Adrenal gland (tissue), 12 donors: ENCODE results near the gene LRRK1. TPM values are rescaled to one million over a fixed set of nuclear protein-coding genes. Genes with fewer than 3 reads are reported as not detected.

Source experiments
- DNase-seq, 7 donors: peaks; one replicate each; pipeline ENCODE4 v3.0.0-alpha.2; 2019 to 2020
- H3K27ac ChIP-seq, 5 donors: fragments of 200-600 bp; sonication (generic) in 4 of 5; 1 replicate in 3 of 5; 2 replicates in 2 of 5; pipeline versions ENCODE4 v1.5.1 to v1.8.0; 2016 to 2020; ENCODE audit warnings: mild to moderate bottlenecking in 1 of 5
- H3K27me3 ChIP-seq: fragments of 200-600 bp; 2 replicates; pipeline ENCODE4 v1.8.0; 2021
- H3K36me3 ChIP-seq, 2 donors: fragments of 200-600 bp; replicated peaks in 1 of 2; 1 replicate in 1 of 2; 2 replicates in 1 of 2; pipeline versions ENCODE4 v1.5.1 to v1.8.0; 2018 to 2022
- H3K4me1 ChIP-seq, 2 donors: fragments of 200-600 bp; replicated peaks in 1 of 2; 1 replicate in 1 of 2; 2 replicates in 1 of 2; pipeline versions ENCODE4 v1.5.1 to v1.8.0; 2018 to 2021
- H3K4me3 ChIP-seq, 4 donors: fragments of 200-600 bp; sonication (generic) in 3 of 4; one replicate each; pipeline ENCODE4 v1.5.1; 2016 to 2018
- H3K9me3 ChIP-seq, 3 donors: fragments of 200-600 bp; sonication (generic) in 1 of 3; replicated peaks in 1 of 3; 1 replicate in 2 of 3; 2 replicates in 1 of 3; pipeline versions ENCODE4 v1.5.1 to v1.8.0; 2016 to 2021
- CTCF ChIP-seq, 6 experiments: fragments of 450-650 bp in 4 of 6; fragments of 200-600 bp in 2 of 6; sonication (generic) in 1 of 6; IDR thresholded peaks; 1 replicate in 5 of 6; 2 replicates in 1 of 6; pipeline versions ENCODE4 v1.5.1 to v1.8.0; 2016 to 2021; ENCODE audit warnings: antibody characterized with exemption in 6 of 6, mild to moderate bottlenecking in 2 of 6, moderate library complexity in 1 of 6
- POLR2A ChIP-seq, 2 donors: fragments of 450-650 bp; IDR thresholded peaks; one replicate each; pipeline ENCODE4 v1.6.1; 2017; ENCODE audit warnings: antibody characterized with exemption in 2 of 2, mild to moderate bottlenecking in 2 of 2, moderate library complexity in 1 of 2
- WGBS, 4 donors: extraction: QIAGEN DNeasy Blood & Tissue Kit in 2 of 4; methylation state at CpG; one replicate each; pipeline versions ENCODE4 v1.1.5 to v1.1.7; 2013 to 2017; 5-methylcytosine and 5-hydroxymethylcytosine counted together
- intact Hi-C, 2 donors: fragments of 100-400 bp; cut with DNase I; formaldehyde crosslinking; loops; one replicate each; pipeline versions ENCODE4 v1.14.1 to v1.15.0; 2022 to 2023
- polyA plus RNA-seq, 3 donors: library from polyadenylated mRNA; stranded (reverse); fragments of 200-250 nt in 2 of 3; fragments of 350-450 nt in 1 of 3; fragmentation: Illumina TruSeq in 1 of 3; extraction: RNeasy Lipid Tissue Mini Kit (QIAGEN cat#74804) in 1 of 3; gene quantifications; one replicate each; pipeline ENCODE4 v1.2.3, GENCODE V29; 2013 to 2014
- total RNA-seq, 9 donors: library from RNA; depleted of rRNA in 4 of 9; stranded (reverse); fragments of >200 nt in 4 of 9; fragments of 120-200 nt in 1 of 9; fragmentation: NEBNext Ultra II Directional in 1 of 9; extraction: Animal tissue kit (Norgen Biotek cat#: 25700) in 1 of 9; gene quantifications; one replicate each; pipeline versions ENCODE4 v1.1.0 to v1.2.4, GENCODE V29; 2013 to 2023
- donor health status: healthy with polysubstance abuse.
- donor health status: Bipolar disorder and iron deficiency.
- donor health status: DM: yes; HTN: yes; CAD: no.
- donor health status: DM: no; HTN: no; CAD: no.
- donor health status: DM: no; HTN: no; CAD: no.
- donor health status: DM: yes; HTN: yes; CAD: no.

Gene LRRK1
- total and polyA plus RNA-seq, 12 donors = 0.44 to 13.1 (median 7.7) TPM

GRCh38 chr15:101115393-101115785 is 196.2 kb downstream of the LRRK1 start:
- H3K4me1 ChIP-seq = peaks cover 0 to 6% of the 10 kb centered on the region in 2 donors
- H3K27ac ChIP-seq = peak overlapping the region in 2 of 5 donors; percentile 44 to 78
- H3K9me3 ChIP-seq = no peaks in the 10 kb centered on the region
- no peak overlapping the region for H3K4me3 ChIP-seq
- TF ChIP-seq CTCF (IDR thresholded peaks at IDR 0.05) (no peak), POLR2A (IDR thresholded peaks at IDR 0.05) (no peak)
- H3K36me3 ChIP-seq = no peaks in the 10 kb centered on the region
- intact Hi-C loops = loop anchor here in 1 of 2 donors (10.0 kb wide), 1 partner anchor 149 kb away; no protein-coding TSS in a partner anchor
- 77 to 92% (median 80%) methylated on average over 9 of the region's 9 CpGs for WGBS, 4 donors
- H3K27me3 ChIP-seq = no peaks in the 10 kb centered on the region
- no peak for DNase-seq

DNA sequence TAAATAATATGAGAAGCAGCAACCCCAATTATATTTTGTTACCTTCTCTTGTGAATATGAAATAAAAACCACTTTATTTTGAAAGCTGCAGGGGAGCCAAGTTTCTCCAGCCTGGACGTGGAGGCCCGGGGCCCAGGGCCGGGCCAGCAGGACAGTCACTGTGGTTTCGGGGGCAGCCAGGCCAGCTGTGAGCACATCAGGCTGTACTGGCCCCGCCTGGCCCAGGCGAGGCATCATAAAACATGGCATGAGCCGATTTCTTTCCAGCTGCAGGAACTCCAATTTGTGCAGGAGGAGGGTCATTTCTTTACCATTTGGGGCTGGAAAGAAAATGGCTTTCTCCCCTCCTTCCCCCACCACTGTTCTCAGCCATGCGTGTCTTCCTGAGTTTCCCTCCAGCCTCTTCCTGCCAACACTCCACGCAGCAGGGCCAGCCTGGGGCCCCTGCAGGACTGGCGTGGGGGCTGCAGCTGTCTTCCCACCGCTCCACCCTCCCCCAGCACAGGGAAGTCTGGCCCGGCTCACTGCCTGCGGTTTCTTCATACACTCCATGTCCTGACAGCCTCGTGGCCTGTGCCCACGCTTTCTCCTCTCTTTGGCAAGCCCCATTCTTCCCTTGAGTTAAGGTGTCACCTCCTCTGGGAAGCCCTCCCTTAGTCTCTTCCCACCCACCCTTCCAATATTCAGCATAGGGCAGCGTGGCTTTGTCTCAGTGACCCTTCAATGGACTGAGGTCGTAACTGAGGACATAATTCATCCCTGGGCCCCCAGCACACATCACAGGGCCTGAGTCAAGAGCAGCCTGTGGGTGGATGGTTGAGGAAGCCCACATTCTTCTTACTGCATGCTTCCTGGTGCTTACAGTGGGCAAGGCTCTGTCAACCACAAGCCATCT is 196.9 kb downstream of the LRRK1 start:
- Histone ChIP-seq H3K4me1 (peaks cover 1 to 13% of the 10 kb centered on the region in 2 donors), H3K4me3 (no peak overlapping the region), H3K9me3 (no peaks in the 10 kb centered on the region), H3K36me3 (no peaks in the 10 kb centered on the region), H3K27me3 (no peaks in the 10 kb centered on the region), H3K27ac (peak overlapping the region in 2 of 5 donors; percentile 44 to 78)
- intact Hi-C loops = loop anchor here in 1 of 2 donors (10.0 kb wide), 1 partner anchor 149 kb away; no protein-coding TSS in a partner anchor
- peak in 4 of 7 donors; percentile 35 to 64 (median 48) for DNase-seq
- WGBS, 4 donors = 63 to 80% (median 68%) methylated on average over 16 to 17 of the region's 17 CpGs
- TF ChIP-seq CTCF (IDR thresholded peaks at IDR 0.05) (no peak), POLR2A (IDR thresholded peaks at IDR 0.05) (no peak)

GRCh38 chr15:101116681-101116976 is 197.5 kb downstream of the LRRK1 start:
- Histone ChIP-seq H3K4me3 (no peak overlapping the region), H3K4me1 (peaks cover 7 to 19% of the 10 kb centered on the region in 2 donors), H3K27me3 (no peaks in the 10 kb centered on the region), H3K36me3 (no peaks in the 10 kb centered on the region), H3K27ac (peak overlapping the region in 2 of 5 donors; percentile 44 to 78), H3K9me3 (no peaks in the 10 kb centered on the region)
- 90 to 100% (median 97%) methylated on average over 1 of the region's 1 CpG; no CpG with 5 or more reads in 1 of the 4 donors for WGBS, 4 donors
- no peak for DNase-seq
- intact Hi-C loops = loop anchor here in 1 of 2 donors (10.0 kb wide), 1 partner anchor 148 kb away; no protein-coding TSS in a partner anchor
- TF ChIP-seq POLR2A (IDR thresholded peaks at IDR 0.05) (no peak), CTCF (IDR thresholded peaks at IDR 0.05) (no peak)

- Histone ChIP-seq H3K36me3 (no peaks in the 10 kb centered on the region), H3K27me3 (no peaks in the 10 kb centered on the region), H3K4me3 (no peak overlapping the region), H3K9me3 (no peaks in the 10 kb centered on the region), H3K27ac (no peak overlapping the region), H3K4me1 (peaks cover 15 to 27% of the 10 kb centered on the region in 2 donors)
- DNase-seq = no peak
- intact Hi-C loops = loop anchor here in 1 of 2 donors (10.0 kb wide), 1 partner anchor 147 kb away; no protein-coding TSS in a partner anchor
- TF ChIP-seq CTCF (IDR thresholded peaks at IDR 0.05) = no peak
- no peak for TF ChIP-seq POLR2A (IDR thresholded peaks at IDR 0.05)
- WGBS, 4 donors = 86 to 90% (median 88%) methylated on average over 9 of the region's 9 CpGs
These were observed 199.0 kb downstream of the LRRK1 start for GRCh38 chr15:101118116-101118515.
